Stimulated activated CD4-positive, alpha-beta T cell treated with anti-CD3 and anti-CD28 coated beads, Interleukin-4, amount 100 ng/mL, for 48 hours (primary cell): ENCODE measurements around the gene LIMS1.

Experiments
- DNase-seq, 2 donors: peaks; one replicate each; pipeline ENCODE4 v3.0.0-alpha.2; 2020; ENCODE audit warnings: low read depth in 2 of 2

Gene LIMS1

DNA sequence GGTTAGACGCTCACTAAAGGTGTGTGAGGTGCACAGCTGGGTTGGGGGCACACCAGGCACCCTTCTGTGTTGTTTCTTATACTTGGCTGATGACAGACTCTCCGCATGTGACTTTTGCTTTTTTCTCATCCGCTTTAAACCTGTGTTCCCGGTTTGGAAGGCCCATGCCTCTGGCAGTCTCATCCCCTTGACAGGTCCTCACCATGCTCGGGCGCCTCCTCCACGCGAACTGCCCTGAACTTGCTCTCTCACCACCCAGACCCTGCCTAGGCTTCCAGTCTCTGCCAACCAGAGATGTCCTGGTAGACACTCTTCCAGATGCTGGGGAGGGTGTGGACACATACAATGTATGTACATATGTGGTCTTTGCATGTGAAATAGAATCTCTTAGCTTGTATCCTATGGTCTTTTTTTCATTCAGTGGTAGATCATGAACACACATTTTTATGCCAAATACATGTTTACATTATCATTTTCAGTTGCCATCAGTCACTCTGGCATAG is 79.8 kb downstream of the LIMS1 start:
- DNase-seq: no peak

DNA sequence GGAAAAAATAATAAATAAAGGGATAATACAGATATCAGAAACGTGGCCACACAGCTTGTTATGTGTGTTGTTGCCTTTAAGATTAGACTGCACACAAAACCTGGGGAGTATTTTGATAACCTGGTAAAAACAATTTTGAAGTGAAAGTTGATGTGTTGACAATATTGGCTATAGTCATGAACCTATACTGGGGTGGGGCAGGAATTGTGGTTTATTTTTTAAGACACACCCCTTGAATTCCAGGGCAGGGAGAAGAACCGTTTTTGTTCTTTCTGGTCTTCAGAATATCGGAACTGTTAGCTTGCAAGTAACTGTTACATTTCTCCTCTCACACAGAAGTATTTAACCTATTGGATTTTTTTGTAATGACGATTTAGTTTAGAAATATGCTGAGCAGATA is 80.4 kb downstream of the LIMS1 start:
- DNase-seq: no peak

DNA sequence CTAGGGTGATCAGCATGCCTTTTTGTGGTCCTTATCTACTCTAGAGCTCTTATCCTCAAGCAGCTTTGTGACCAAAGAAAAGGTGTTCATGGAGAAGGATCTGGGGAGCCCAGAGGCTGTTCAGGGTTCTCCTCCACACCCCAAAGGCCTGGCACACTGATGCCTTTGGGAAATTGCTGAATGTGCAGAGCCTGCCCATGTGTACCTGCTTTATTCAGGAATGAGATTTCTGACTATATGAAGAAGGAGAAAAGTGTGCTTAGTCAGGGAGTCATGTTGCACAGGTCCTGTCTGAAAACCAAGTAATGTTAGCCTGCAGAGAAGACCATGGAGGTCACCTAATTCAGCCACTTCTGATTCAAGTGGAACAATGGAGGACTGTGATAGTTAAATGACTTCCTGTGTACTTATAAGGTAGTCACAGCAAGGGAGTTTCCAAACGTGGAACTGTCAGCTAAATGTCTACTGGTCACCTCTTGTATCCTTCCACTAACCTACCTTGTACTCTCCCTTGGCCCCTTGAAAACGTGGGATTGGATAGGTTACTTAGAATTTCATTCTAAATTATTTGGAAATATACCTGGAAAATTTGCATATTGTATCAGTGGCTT is 81.3 kb downstream of the LIMS1 start:
- no peak for DNase-seq

DNA sequence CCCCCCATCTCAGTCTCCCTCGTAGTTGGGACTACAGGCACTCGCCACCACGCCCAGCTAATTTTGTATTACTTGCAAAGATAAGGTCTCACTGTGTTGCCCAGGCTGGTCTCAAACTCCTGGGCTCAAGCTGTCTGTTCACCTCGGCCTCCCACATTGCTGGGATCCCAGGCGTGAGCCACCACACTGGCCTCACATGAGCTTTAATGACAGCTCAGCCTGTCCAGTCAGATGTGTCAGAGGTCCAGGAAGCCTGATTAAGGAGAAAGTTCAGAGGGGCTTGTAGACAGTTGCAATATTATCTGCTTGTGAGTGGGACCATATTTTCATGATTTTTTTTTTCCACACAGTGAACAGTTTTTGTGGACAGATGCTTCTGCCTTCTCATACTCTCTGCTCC is 82.0 kb downstream of the LIMS1 start:
- DNase-seq: no peak

- DNase-seq: no peak
These were observed 82.5 kb downstream of the LIMS1 start for GRCh38 chr2:108616751-108617161.

DNA sequence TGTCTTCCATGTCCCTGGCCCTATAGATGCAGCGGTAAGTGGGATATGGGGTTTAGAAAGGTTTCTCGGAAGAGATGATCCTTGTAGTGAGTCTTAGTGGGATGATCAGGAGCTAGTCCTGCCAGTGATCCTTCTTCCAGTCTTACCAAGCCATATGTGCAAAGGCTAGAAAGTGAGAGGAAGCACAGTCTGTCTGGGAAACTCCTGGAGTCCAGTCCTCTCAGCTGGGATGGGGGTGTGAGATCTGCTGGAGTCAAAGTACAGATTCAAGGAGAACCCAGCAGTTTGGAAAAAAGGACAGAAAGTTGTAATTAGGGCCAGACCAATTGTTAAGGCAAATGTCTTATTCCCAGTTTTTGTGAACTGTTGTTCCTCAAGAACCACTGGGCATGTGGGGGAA is 83.3 kb downstream of the LIMS1 start:
- no peak for DNase-seq

- DNase-seq: no peak
These were observed 85.8 kb downstream of the LIMS1 start for GRCh38 chr2:108619925-108620620.

DNA sequence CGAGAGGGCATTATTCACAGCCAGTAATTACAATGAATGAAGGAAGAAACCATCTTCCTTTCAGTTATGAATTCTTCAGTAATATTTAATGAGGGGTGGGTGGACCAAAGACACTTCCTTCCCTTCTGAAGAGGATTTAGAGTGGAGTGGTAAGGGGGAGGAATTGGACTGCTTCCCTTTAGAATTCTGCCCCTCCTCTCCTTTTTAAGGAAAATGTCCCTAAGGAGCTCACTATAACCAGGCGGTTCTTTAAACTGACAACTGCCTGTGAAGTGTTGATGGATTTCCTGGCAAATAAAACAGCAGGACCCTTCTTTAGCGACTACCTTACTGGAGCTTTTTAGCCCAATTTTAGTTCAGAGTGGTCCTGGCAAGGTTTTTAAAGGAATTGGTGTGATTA is 86.4 kb downstream of the LIMS1 start:
- DNase-seq: no peak

DNA sequence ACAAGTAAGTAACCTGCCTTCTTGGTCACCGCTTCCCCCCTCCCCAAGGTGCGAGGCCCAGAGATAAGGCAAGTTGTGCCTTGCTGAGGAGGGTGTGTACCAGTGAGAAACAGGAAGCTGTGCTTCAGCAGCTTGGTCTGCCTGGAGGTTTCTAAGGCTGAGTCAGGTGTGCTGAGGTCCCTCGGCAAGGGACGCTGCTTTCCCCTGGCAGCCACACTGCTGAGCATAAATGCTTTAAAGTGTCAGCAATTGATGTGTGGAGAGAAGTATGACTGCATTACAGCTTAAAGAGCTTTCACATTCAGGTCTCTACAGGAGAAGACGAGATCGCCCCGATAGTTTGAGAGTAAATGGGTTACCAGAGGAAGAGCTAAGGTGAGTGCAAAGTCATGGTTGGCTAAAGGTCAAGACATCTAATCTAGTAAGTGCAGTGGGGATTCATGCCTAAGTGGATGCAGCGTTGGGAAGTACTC is 86.9 kb downstream of the LIMS1 start:
- peak; percentile 52 to 69 for DNase-seq

- DNase-seq: no peak
These were observed 87.7 kb downstream of the LIMS1 start for GRCh38 chr2:108621687-108622681.

DNA sequence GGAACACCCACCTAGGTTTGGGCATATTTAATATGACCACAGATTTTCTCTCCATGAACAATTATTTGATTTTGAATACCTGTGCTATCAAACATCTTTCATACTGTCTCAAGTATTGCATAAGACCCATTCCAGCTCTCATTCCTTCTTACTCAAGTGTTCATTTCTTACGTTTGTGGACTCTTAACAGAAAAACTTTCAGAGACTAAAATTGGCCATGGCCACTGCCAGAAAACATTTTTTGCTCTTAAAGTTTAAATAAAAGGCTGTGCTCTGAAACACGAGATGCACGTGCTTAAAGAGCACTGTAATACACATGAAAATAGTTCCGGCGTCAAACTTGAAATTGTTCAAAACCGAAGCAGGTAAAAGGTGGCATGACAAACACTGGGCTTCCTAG is 89.3 kb downstream of the LIMS1 start:
- DNase-seq: no peak

- no peak for DNase-seq
These were observed 91.0 kb downstream of the LIMS1 start for GRCh38 chr2:108625186-108625827.

DNA sequence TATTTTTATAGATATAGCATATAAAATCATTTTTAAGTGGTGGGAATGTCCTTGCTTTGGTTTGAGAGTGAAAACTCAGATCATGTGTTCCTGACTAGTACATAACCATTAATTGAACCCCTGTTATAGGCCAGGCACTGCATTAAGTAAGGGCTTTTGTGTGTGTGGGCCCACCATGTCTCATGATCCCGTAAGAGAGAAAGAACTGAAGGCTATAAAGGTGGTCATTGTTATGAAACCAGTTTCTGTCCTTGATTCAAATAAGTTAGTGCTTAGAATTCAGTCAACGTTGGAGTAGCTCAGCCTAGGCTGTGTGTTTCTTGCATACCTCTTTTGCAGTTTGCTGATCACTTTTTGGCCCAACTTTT is 91.5 kb downstream of the LIMS1 start:
- DNase-seq: no peak

- DNase-seq: no peak
These were observed 92.7 kb downstream of the LIMS1 start for GRCh38 chr2:108626995-108627394.

DNA sequence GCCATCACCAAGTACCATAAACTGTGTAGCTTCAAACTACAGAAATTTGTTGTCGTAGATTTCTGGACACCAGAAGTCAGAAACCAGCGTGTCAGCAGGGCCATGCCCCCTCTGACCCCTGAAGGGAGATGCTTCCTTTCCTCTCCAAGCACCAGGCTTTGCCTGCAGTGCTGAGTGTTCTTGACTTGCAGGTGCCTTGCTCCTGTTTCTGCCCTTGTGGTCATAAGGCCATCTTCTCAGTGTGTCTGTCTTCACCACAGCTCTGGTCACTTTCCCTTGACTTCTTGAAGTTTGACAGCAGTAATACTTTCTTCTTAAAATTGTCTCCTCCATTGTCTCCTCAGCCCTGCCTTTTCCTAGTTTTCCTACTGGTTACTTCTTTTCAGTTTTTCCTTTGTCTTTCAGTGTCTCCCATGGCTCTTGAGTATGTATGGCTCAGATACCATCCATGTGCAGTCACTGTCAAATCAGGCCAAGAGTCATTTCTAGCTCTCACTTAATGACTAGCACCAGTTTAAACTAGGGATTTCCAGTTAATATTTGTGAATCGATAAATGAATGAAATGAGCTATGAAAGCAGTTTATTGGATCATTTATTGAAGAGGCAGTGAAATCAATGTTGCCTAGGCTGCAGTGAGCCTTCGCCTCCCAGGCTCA is 93.8 kb downstream of the LIMS1 start:
- DNase-seq: no peak

- DNase-seq: no peak
These were observed 94.7 kb downstream of the LIMS1 start for GRCh38 chr2:108628936-108629335.

DNA sequence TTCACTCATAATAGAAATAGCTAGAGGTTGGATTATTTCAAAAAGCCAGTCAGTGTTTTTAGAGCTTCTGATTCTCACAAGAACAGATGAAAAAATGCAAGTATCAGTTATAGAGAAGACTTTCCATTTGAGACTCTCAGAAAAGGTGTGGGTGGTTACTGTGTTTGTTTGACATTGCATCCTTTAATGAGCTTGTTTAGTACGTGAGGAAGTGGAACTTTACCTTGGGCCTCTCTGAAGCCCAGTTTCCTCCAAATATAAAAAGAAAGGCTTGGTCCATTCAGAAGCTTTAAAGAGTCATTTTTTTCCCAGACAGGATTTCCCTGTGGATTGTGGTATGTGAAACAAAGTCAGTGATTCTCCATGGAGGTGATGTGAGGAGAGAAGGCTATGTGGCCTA is 95.1 kb downstream of the LIMS1 start:
- DNase-seq: no peak

DNA sequence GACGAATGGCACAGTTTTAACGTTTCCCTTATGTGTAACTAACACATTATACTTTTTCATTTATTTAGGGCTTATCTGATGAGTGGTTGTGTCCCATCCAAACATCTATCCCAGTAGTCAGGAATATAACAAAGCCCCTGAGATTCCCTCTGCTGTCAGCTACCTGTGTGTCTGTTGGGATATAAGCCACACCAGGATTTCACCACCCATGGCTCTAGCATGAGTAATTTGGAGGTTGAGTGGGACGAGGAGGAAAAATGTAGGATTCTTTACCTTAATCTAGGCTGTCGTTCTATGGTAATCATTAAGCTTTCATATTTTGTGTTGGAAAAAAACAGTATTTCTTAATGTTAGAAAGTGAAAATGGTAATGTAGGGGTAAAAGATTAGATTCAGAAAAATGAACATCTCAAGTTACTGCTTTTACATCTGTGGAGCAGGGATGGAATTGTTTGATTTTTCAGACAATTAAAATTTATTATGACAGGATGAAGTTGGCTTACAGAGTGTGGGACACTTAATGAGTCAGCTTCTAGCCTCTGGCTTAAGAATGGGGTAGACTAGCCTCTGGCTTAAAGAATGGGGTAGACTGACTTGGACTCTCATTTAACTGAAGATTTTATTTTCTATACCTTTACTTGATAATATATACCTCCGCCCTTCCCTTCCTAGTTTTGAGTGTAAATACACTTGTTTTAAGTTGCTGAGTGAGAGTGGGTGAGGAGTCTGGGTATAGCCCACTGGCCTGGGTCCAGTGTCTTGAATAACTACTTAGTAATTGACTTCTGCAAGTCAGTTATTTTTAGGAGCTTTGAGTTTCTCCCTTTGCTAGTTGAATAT is 96.5 kb downstream of the LIMS1 start:
- DNase-seq: no peak

GRCh38 chr2:108632332-108633160 is 98.3 kb downstream of the LIMS1 start:
- DNase-seq: no peak
